DOHH2 (cell line): ENCODE results near the gene MYOZ1.

Experiments used
- EZH2phosphoT487 ChIP-seq: fragments of 200-600 bp; sonication (generic); IDR thresholded peaks from 2 replicates; pipeline ENCODE4 v1.6.1; 2017; ENCODE audit warnings: borderline replicate concordance, mild to moderate bottlenecking, antibody characterized with exemption, low read length, moderate library complexity, mixed read lengths
- TF ChIP-seq, protein P1 (sequence below): fragments of 200-600 bp; sonication (generic); IDR thresholded peaks from one replicate; pipeline ENCODE4 v1.5.1; 2014; ENCODE audit warnings: antibody characterized with exemption, mild to moderate bottlenecking, low read depth, low read length; ENCODE audit not compliant: poor library complexity, severe bottlenecking

DNA sequence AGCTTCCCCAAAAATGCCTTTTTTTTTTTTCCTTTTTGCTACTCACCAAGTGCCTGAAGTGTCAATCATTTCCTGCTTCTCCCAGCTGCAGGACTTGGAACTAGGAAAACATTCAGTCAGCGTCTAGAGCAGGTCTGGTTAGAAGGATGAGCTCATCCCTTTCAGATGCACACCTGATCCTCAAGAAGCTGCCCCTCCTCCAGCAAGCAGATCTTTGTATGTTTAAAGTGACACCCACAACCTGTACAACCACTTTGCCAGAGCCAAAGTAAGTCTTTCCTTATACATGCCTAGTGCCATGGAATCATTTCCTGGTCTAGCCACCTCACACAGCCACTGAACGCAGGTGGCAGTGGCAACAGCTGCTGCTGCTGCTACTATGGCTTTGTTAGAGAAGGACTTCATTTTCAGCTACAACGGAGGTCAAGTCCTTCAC lies 39.8 kb downstream of the MYOZ1 start:
- TF ChIP-seq, protein P1, sequence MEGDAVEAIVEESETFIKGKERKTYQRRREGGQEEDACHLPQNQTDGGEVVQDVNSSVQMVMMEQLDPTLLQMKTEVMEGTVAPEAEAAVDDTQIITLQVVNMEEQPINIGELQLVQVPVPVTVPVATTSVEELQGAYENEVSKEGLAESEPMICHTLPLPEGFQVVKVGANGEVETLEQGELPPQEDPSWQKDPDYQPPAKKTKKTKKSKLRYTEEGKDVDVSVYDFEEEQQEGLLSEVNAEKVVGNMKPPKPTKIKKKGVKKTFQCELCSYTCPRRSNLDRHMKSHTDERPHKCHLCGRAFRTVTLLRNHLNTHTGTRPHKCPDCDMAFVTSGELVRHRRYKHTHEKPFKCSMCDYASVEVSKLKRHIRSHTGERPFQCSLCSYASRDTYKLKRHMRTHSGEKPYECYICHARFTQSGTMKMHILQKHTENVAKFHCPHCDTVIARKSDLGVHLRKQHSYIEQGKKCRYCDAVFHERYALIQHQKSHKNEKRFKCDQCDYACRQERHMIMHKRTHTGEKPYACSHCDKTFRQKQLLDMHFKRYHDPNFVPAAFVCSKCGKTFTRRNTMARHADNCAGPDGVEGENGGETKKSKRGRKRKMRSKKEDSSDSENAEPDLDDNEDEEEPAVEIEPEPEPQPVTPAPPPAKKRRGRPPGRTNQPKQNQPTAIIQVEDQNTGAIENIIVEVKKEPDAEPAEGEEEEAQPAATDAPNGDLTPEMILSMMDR = no peak
- no peak for TF ChIP-seq EZH2phosphoT487
